Activated CD4-positive, alpha-beta T cell treated with anti-CD3 and anti-CD28 coated beads, Interleukin-10, Interleukin-2, amounts not matched to agents 100 ng/mL and 50 ng/mL, durations not matched to agents 16 hours and 8 hours (primary cell): ENCODE data around the gene SNTA1.
"Not testable (repeated sequence)": the region's sequence is repeated elsewhere in the genome, so short reads cannot be mapped to it uniquely, and the experiment has no call there.

Experiments used
- DNase-seq: peaks from one replicate; pipeline ENCODE4 v3.0.0-alpha.2; 2020

SNTA1 gene

GRCh38 chr20:33443512-33444239 lies at the start of gene SNTA1:
Gene SNTA1 (minus strand): TSS chr20:33443763. CDS start chr20:33443620, 143 bp downstream.
- DNase-seq: peak; percentile 93

- no peak for DNase-seq
These were observed 47.5 kb upstream of the SNTA1 start for GRCh38 chr20:33490934-33491656.

GRCh38 chr20:33490023-33490933 lies 46.7 kb upstream of the SNTA1 start, which contains the start of gene CBFA2T2:
Gene CBFA2T2 (plus strand): TSS chr20:33490096. CDS start chr20:33490268, 172 bp downstream.
- no peak for DNase-seq

- DNase-seq: peak; percentile 99
These were observed 46.0 kb upstream of the SNTA1 start for GRCh38 chr20:33489495-33490022.

- DNase-seq: not testable (repeated sequence)
These were observed 45.3 kb upstream of the SNTA1 start for GRCh38 chr20:33488661-33489494.

- DNase-seq: no peak
These were observed 44.6 kb upstream of the SNTA1 start for GRCh38 chr20:33488201-33488600.

GRCh38 chr20:33483186-33483585 lies 39.6 kb upstream of the SNTA1 start:
- not testable (repeated sequence) for DNase-seq

- no peak for DNase-seq
These were observed 39.0 kb upstream of the SNTA1 start for GRCh38 chr20:33482581-33482980.

GRCh38 chr20:33481431-33481941 lies 37.9 kb upstream of the SNTA1 start:
- no peak for DNase-seq

- no peak for DNase-seq
These were observed 36.5 kb upstream of the SNTA1 start for GRCh38 chr20:33480048-33480447.

GRCh38 chr20:33477386-33478234 lies 34.0 kb upstream of the SNTA1 start:
- no peak for DNase-seq

GRCh38 chr20:33475381-33476152 lies 32.0 kb upstream of the SNTA1 start:
- DNase-seq: no peak

GRCh38 chr20:33474963-33475362 lies 31.4 kb upstream of the SNTA1 start:
- no peak for DNase-seq

GRCh38 chr20:33474097-33474873 lies 30.7 kb upstream of the SNTA1 start:
- DNase-seq: no peak

- no peak for DNase-seq
These were observed 29.4 kb upstream of the SNTA1 start for GRCh38 chr20:33472868-33473435.

- DNase-seq: no peak
These were observed 27.3 kb upstream of the SNTA1 start for GRCh38 chr20:33470866-33471265.

GRCh38 chr20:33470457-33470856 lies 26.9 kb upstream of the SNTA1 start:
- no peak for DNase-seq

GRCh38 chr20:33466303-33466646 lies 22.7 kb upstream of the SNTA1 start:
- DNase-seq: no peak
